GM12878 (cell line): ENCODE measurements around the gene ZC3H12D. TPM values are rescaled to one million over a fixed set of nuclear protein-coding genes. Genes with fewer than 3 reads are reported as not detected.

Experiments
- ATAC-seq: fragments of 200-7000 bp; cut with Tn5 transposase; 3 replicates; pipeline ENCODE4 v1.9.1; 2020; ENCODE audit warnings: mild to moderate bottlenecking, moderate library complexity
- BruUV-seq: library from RNA; stranded (reverse); fragments of 400-500 nt; replicated peaks from 2 replicates; lab custom pipeline; 2021; lab: Mats Ljungman, UMichigan
- CTCF ChIA-PET: fragments of 300-600 bp; sonication (Branson Sonifier 250); formaldehyde crosslinking; extraction: SDS; loops from one replicate; lab custom pipeline; 2021; ENCODE audit warnings: inconsistent platforms; lab: Yijun Ruan, JAX
- POLR2A ChIA-PET: fragments of 350-600 bp; formaldehyde crosslinking; extraction: SDS; loops from one replicate; lab custom pipeline; 2021; ENCODE audit warnings: inconsistent platforms; lab: Charles Lee
- RAD21 ChIA-PET: fragments of 300-600 bp; sonication (Branson Sonifier 250); formaldehyde crosslinking; loops from one replicate; lab custom pipeline; 2023; ENCODE audit warnings: antibody characterized with exemption; ENCODE audit not compliant: unreplicated experiment; lab: Charles Lee
- SMC1A ChIA-PET: fragments of 300-600 bp; sonication (Branson Sonifier 250); formaldehyde crosslinking; loops from one replicate; lab custom pipeline; 2023; ENCODE audit not compliant: unreplicated experiment, uncharacterized antibody; lab: Charles Lee
- DNase-seq: peaks from one replicate; pipeline ENCODE4 v3.0.0-alpha.2; 2011; ENCODE audit warnings: low read depth, low spot score
- FAIRE-seq: peaks from 3 replicates; lab custom pipeline; 2011; peaks lifted over from hg19 to GRCh38; lab: Jason Lieb, UNC
- H2AFZ ChIP-seq: 2 replicates; pipeline ENCODE4 v1.6.0; 2011; ENCODE audit warnings: low read depth, low read length, control low read depth; ENCODE audit not compliant: control insufficient read depth
- H3K27ac ChIP-seq: 2 replicates; pipeline ENCODE4 v1.5.1; 2011; ENCODE audit warnings: control low read depth; ENCODE audit not compliant: control insufficient read depth, insufficient read depth
- H3K27me3 ChIP-seq, 2 experiments: replicated peaks in 1 of 2; 2 replicates each; pipeline versions ENCODE4 v1.6.0 to v1.6.1; 2011; ENCODE audit warnings: low read length in 1 of 2; ENCODE audit not compliant: control insufficient read depth in 2 of 2, insufficient read depth in 2 of 2
- H3K36me3 ChIP-seq, 2 experiments: 2 replicates each; pipeline ENCODE4 v1.5.1; 2011; ENCODE audit warnings: low read length in 1 of 2; ENCODE audit not compliant: control insufficient read depth in 2 of 2, insufficient read depth in 2 of 2
- H3K4me1 ChIP-seq: 2 replicates; pipeline ENCODE4 v1.6.1; 2011; ENCODE audit warnings: mild to moderate bottlenecking, low read length, moderate library complexity, mixed read lengths; ENCODE audit not compliant: control insufficient read depth, insufficient read depth
- H3K4me2 ChIP-seq: 2 replicates; pipeline ENCODE4 v1.6.0; 2011; ENCODE audit warnings: control low read depth; ENCODE audit not compliant: control insufficient read depth, insufficient read depth
- H3K4me3 ChIP-seq: fragments of 200-600 bp; sonication (generic); 2 replicates; pipeline ENCODE4 v1.5.1; 2016
- H3K79me2 ChIP-seq: 2 replicates; pipeline ENCODE4 v1.6.0; 2011; ENCODE audit warnings: low read length; ENCODE audit not compliant: control insufficient read depth, insufficient read depth
- H3K9ac ChIP-seq: 2 replicates; pipeline ENCODE4 v1.8.0; 2011; ENCODE audit warnings: low read length, control low read depth, mixed read lengths; ENCODE audit not compliant: control insufficient read depth, insufficient read depth
- H3K9me3 ChIP-seq: replicated peaks from 3 replicates; pipeline ENCODE4 v1.5.1; 2011; ENCODE audit warnings: mild to moderate bottlenecking, low read length; ENCODE audit not compliant: control insufficient read depth, insufficient read depth
- H4K20me1 ChIP-seq: 2 replicates; pipeline ENCODE4 v1.6.0; 2011; ENCODE audit not compliant: control insufficient read depth, insufficient read depth
- ASH2L ChIP-seq: fragments of 300-600, 200-600 bp; sonication (generic); IDR thresholded peaks from 2 replicates; pipeline ENCODE4 v1.6.1; 2017; ENCODE audit warnings: low read depth, mild to moderate bottlenecking, borderline replicate concordance
- BCL11A ChIP-seq: IDR thresholded peaks from 2 replicates; pipeline ENCODE4 v1.6.1; 2011; ENCODE audit warnings: low read depth, low read length
- FOXK2 ChIP-seq: fragments of 450-650 bp; IDR thresholded peaks from 2 replicates; pipeline ENCODE4 v1.6.1; 2017; ENCODE audit warnings: mild to moderate bottlenecking, moderate library complexity
- HDGF ChIP-seq: fragments of 450-650 bp; IDR thresholded peaks from 2 replicates; pipeline ENCODE4 v1.6.1; 2016; ENCODE audit warnings: antibody characterized with exemption
- MLLT1 ChIP-seq: fragments of 450-650 bp; IDR thresholded peaks from 2 replicates; pipeline ENCODE4 v1.6.1; 2016; ENCODE audit warnings: mild to moderate bottlenecking
- MYB ChIP-seq: fragments of 150-350 bp; IDR thresholded peaks from 2 replicates; pipeline ENCODE4 v1.6.1; 2014; ENCODE audit warnings: mild to moderate bottlenecking, low read depth, low read length, borderline replicate concordance
- NFYA ChIP-seq: IDR thresholded peaks from 2 replicates; pipeline ENCODE4 v1.6.1; 2011; ENCODE audit warnings: low read depth, mild to moderate bottlenecking, low read length, improper control_type of control experiment, borderline replicate concordance
- PAX5 ChIP-seq: IDR thresholded peaks from 2 replicates; pipeline ENCODE4 v1.6.1; 2011; ENCODE audit warnings: low read depth, low read length, borderline replicate concordance
- PKNOX1 ChIP-seq: fragments of 450-650 bp; IDR thresholded peaks from 2 replicates; pipeline ENCODE4 v1.6.1; 2016; ENCODE audit warnings: mild to moderate bottlenecking
- POLR2AphosphoS2 ChIP-seq: IDR thresholded peaks from 2 replicates; pipeline ENCODE4 v1.6.1; 2011; ENCODE audit warnings: low read depth, mild to moderate bottlenecking, low read length, improper control_type of control experiment, moderate library complexity
- POU2F2 ChIP-seq: IDR thresholded peaks from 3 replicates; pipeline ENCODE4 v1.6.1; 2011; ENCODE audit warnings: low read depth, mild to moderate bottlenecking, low read length, borderline replicate concordance
- RELA ChIP-seq: fragments of 450-650 bp; IDR thresholded peaks from 2 replicates; pipeline ENCODE4 v1.8.0; 2014; ENCODE audit warnings: borderline replicate concordance; ENCODE audit not compliant: partially characterized antibody
- REST ChIP-seq: IDR thresholded peaks from 2 replicates; pipeline ENCODE4 v1.6.1; 2012; ENCODE audit warnings: mild to moderate bottlenecking, low read depth, low read length
- SIX5 ChIP-seq: IDR thresholded peaks from 2 replicates; pipeline ENCODE4 v1.6.1; 2011; ENCODE audit warnings: mild to moderate bottlenecking, low read depth, low read length, moderate library complexity; ENCODE audit not compliant: severe bottlenecking
- TCF12 ChIP-seq: IDR thresholded peaks from 2 replicates; pipeline ENCODE4 v1.6.1; 2011; ENCODE audit warnings: low read depth, mild to moderate bottlenecking, low read length
- TCF3 ChIP-seq: IDR thresholded peaks from 2 replicates; pipeline ENCODE4 v1.6.1; 2012; ENCODE audit warnings: low read depth, mild to moderate bottlenecking, low read length, borderline replicate concordance; ENCODE audit not compliant: insufficient read depth
- USF1 ChIP-seq: IDR thresholded peaks from 2 replicates; pipeline ENCODE4 v1.6.1; 2011; ENCODE audit warnings: borderline replicate concordance, low read depth, mild to moderate bottlenecking, moderate library complexity, mixed read lengths, low read length; ENCODE audit not compliant: insufficient read depth; ENCODE audit errors: extremely low read length
- ZSCAN29 ChIP-seq: fragments of 450-650 bp; IDR thresholded peaks from 2 replicates; pipeline ENCODE4 v1.6.1; 2017; ENCODE audit warnings: mild to moderate bottlenecking, moderate library complexity
- WGBS: methylation state at CpG from one replicate; pipeline ENCODE4 v1.1.6; 2016; ENCODE audit warnings: low lambda C conversion rate; ENCODE audit not compliant: insufficient replicate concordance, insufficient coverage; ENCODE audit errors: missing lambda C conversion rate; 5-methylcytosine and 5-hydroxymethylcytosine counted together
- in situ Hi-C: fragments of 300-500 bp; cut with MboI; formaldehyde crosslinking; loops from 9 replicates; pipeline ENCODE4 v1.14.3; 2018; ENCODE audit warnings: mixed read lengths
- intact Hi-C: fragments of 100-400 bp; cut with micrococcal nuclease; formaldehyde crosslinking; loops from one replicate; pipeline ENCODE4 v1.14.2; 2022; ENCODE audit not compliant: unreplicated experiment
- polyA plus RNA-seq, 11 experiments: library from polyadenylated mRNA; depleted of rRNA in 4 of 11; unstranded in 6 of 11; stranded (reverse) in 5 of 11; fragments of >200 nt; fragmentation: Nextera tagmentation in 4 of 11; fragmentation: Illumina TruSeq in 1 of 11; extraction: Ambion mirVana in 4 of 11; extraction: Trizol in 1 of 11; gene quantifications; 1 replicate in 1 of 11; 2 replicates in 10 of 11; pipeline versions ENCODE4 v1.2.1 to v1.2.3, GENCODE V29; 2011 to 2016; ENCODE audit warnings: inconsistent platforms in 2 of 11, missing spikeins in 2 of 11, low read depth in 1 of 11
- total RNA-seq, 4 experiments: library from RNA; depleted of rRNA in 3 of 4; stranded (reverse); fragments of >200 nt in 3 of 4; fragmentation: Illumina TruSeq in 1 of 4; extraction: Trizol in 1 of 4; gene quantifications; 2 replicates each; pipeline versions ENCODE4 v1.2.1 to v1.2.3, GENCODE V29; 2013 to 2021

ZC3H12D gene
- total and polyA plus RNA-seq, 10 of the 15 experiments (the other 5 are each of a cell fraction or from before 2014, with no cell fraction given) = 1.4 to 29.7 (median 8.8) TPM

- Histone ChIP-seq H3K36me3 (no peaks in the 10 kb centered on the region), H3K4me2 (no peak overlapping the region), H3K27ac (no peak overlapping the region), H3K27me3 (no peaks in the 10 kb centered on the region), H4K20me1 (no peaks in the 10 kb centered on the region), H3K9me3 (no peaks in the 10 kb centered on the region), H3K4me3 (no peak overlapping the region), H3K9ac (no peak overlapping the region), H3K79me2 (no peaks in the 10 kb centered on the region), H2AFZ (no peak overlapping the region), H3K4me1 (peaks cover 47% of the 10 kb centered on the region)
- DNase-seq (no peak), ATAC-seq (no peak), FAIRE-seq (no peak)
- ChIA-PET CTCF (interaction anchor here (1.4 to 5.2 kb wide), 3 partner anchors 10 to 62 kb away, joined by 6 to 54 read pairs (median 7); no protein-coding TSS in a partner anchor), POLR2A (interaction anchor here (0.7 to 1.2 kb wide), 4 partner anchors 9 to 110 kb away, joined by 3 to 5 read pairs (median 4); no protein-coding TSS in a partner anchor), SMC1A (interaction anchor here (0.8 to 4.0 kb wide), 4 partner anchors 12 to 26 kb away, joined by 3 to 25 read pairs (median 6); no protein-coding TSS in a partner anchor), RAD21 (interaction anchor here (1.1 to 2.1 kb wide), 2 partner anchors 16 to 20 kb away, joined by 4 to 18 read pairs; no protein-coding TSS in a partner anchor)
- in situ Hi-C loops = no loop called here
- intact Hi-C loops = no loop called here
- no TSS peak for BruUV-seq
- WGBS = 44% methylated on average over 7 of the region's 7 CpGs
- no peak for TF ChIP-seq USF1
- no peak for TF ChIP-seq MYB
- no peak for TF ChIP-seq FOXK2
- no peak for TF ChIP-seq SIX5
- TF ChIP-seq POLR2AphosphoS2 = no peak
- TF ChIP-seq REST = no peak
- no peak for TF ChIP-seq ZSCAN29
- TF ChIP-seq POU2F2 = no peak
- no peak for TF ChIP-seq NFYA
- TF ChIP-seq TCF12 = no peak
- TF ChIP-seq ASH2L = no peak
- TF ChIP-seq PKNOX1 = no peak
- no peak for TF ChIP-seq HDGF
- no peak for TF ChIP-seq BCL11A
- TF ChIP-seq PAX5 = no peak
- no peak for TF ChIP-seq TCF3
- no peak for TF ChIP-seq MLLT1
- TF ChIP-seq RELA = no peak
Observed at GRCh38 chr6:149493761-149494320, 9.0 kb upstream of the ZC3H12D start.
